ENCODE data around the gene NGEF. TPM values are rescaled to one million over a fixed set of nuclear protein-coding genes. Genes with fewer than 3 reads are reported as not detected.
"Not testable (repeated sequence)": the region's sequence is repeated elsewhere in the genome, so short reads cannot be mapped to it uniquely, and the experiment has no call there.

Gene NGEF
- total RNA-seq, 1 donor from 2014 or later, result 1.2 TPM

DNA sequence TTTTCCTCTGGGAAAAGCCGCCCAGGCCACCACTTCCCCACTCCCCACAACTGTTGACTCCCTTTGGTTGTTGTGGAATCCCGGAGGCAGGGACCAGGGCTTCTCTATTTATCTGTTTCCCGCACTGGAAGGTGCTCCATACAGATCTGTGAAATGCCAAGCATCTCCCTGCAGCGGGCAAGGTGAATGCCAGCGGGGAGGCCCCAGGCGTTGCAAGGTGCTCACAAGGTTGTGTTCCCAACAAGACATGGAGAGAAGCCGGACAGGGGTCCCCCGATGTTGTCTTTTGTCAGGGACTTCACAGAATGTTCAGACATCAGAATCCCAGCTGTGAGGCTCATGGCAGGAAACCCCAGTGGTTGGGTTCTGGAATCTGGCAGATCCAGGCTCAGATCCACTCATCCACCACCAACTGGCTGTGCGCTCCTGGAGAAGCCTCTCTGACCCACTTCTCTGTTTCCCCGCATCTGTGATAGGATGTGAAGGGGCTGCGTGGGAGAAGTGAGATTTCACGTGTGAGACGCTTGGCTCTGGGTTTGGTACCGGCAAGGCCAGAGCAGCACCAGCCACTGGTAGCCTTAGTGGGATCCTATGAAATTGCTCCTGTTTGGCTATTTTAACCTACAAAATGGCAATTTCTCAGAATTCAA is 10.8 kb upstream of the NGEF start:
- no peaks in the 10 kb centered on the region for H3K9me3 Mint-ChIP-seq (ENCODE audit: low read depth)
- TF ChIP-seq, protein P1, sequence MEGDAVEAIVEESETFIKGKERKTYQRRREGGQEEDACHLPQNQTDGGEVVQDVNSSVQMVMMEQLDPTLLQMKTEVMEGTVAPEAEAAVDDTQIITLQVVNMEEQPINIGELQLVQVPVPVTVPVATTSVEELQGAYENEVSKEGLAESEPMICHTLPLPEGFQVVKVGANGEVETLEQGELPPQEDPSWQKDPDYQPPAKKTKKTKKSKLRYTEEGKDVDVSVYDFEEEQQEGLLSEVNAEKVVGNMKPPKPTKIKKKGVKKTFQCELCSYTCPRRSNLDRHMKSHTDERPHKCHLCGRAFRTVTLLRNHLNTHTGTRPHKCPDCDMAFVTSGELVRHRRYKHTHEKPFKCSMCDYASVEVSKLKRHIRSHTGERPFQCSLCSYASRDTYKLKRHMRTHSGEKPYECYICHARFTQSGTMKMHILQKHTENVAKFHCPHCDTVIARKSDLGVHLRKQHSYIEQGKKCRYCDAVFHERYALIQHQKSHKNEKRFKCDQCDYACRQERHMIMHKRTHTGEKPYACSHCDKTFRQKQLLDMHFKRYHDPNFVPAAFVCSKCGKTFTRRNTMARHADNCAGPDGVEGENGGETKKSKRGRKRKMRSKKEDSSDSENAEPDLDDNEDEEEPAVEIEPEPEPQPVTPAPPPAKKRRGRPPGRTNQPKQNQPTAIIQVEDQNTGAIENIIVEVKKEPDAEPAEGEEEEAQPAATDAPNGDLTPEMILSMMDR (IDR thresholded peaks at IDR 0.05; ENCODE audit: unreplicated experiment), result no peak
- no peak for DNase-seq (ENCODE audit: low spot score, unreplicated experiment)
- H3K27me3 Mint-ChIP-seq, result no peaks in the 10 kb centered on the region
- H3K36me3 Mint-ChIP-seq (ENCODE audit: insufficient read depth), result no peaks in the 10 kb centered on the region
- no peak overlapping the region for H3K27ac Mint-ChIP-seq
- no peak overlapping the region for H3K4me3 Mint-ChIP-seq (ENCODE audit: low read depth)
- no peaks in the 10 kb centered on the region for H3K4me1 Mint-ChIP-seq (ENCODE audit: low read depth)

DNA sequence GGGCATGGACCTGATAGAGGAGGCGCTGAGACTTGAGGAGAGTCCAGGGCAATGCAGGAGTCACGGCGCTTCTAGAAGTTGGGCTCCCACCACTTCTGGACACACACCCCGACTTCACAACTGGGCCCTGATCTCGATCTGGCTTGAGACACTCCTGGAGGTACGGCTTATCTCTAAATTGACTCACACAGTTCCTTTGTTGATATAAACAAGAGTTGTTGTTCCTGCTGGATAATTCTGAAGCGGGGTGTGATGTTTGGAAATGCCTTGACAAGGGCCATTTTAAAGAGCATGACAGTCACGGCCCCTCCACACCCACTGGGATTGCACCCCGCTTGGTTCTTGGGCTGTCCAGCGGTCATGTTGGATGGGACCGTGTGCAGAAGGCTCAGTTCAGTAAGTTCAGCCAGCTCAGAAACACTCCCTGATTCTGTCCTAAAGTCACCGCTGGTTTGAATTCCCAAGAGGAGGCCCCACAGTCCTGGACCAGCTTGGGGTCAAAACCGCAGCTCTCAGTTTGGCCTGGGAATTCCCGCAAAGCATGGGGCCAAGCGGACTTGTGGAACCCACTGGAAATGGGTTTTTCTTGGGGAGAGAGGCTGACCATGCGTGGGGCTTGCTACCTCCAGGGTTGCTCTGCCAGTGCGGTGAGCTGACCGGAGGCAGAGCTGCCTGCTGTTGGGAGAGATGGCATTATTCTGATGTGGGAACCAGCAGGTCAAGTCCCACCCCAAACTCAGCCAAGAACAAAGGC is 10.1 kb upstream of the NGEF start:
- Mint-ChIP-seq H3K9me3 (ENCODE audit: low read depth) (no peaks in the 10 kb centered on the region), H3K27ac (no peak overlapping the region), H3K4me3 (ENCODE audit: low read depth) (no peak overlapping the region), H3K27me3 (no peaks in the 10 kb centered on the region), H3K4me1 (ENCODE audit: low read depth) (no peaks in the 10 kb centered on the region), H3K36me3 (ENCODE audit: insufficient read depth) (no peaks in the 10 kb centered on the region)
- no peak for DNase-seq (ENCODE audit: low spot score, unreplicated experiment)
- TF ChIP-seq, protein P1 (IDR thresholded peaks at IDR 0.05; ENCODE audit: unreplicated experiment), result no peak

DNA sequence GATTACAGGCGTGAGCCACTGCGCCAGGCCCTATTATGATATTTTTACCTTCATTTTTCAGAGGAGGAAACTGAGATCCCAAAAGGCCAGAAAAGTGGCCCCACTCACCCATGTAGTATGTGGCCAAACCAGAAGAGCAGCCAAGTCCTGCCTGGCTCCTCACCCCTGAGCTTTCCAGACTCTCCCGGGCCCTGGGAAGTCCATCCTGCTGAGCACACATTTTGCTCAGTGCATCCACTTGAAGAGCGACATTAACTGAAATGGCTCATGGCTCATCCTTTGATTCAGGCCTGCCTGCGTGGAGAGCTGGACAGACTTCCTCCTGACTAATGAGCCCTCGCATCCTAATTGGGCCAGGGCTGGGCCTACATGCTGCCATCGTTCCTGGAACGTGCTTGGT is 9.5 kb upstream of the NGEF start:
- Mint-ChIP-seq H3K36me3 (ENCODE audit: insufficient read depth) (no peaks in the 10 kb centered on the region), H3K27ac (no peak overlapping the region), H3K9me3 (ENCODE audit: low read depth) (no peaks in the 10 kb centered on the region), H3K4me3 (ENCODE audit: low read depth) (no peak overlapping the region), H3K27me3 (no peaks in the 10 kb centered on the region), H3K4me1 (ENCODE audit: low read depth) (no peaks in the 10 kb centered on the region)
- DNase-seq (ENCODE audit: low spot score, unreplicated experiment), result no peak
- TF ChIP-seq, protein P1 (IDR thresholded peaks at IDR 0.05; ENCODE audit: unreplicated experiment), result no peak

DNA sequence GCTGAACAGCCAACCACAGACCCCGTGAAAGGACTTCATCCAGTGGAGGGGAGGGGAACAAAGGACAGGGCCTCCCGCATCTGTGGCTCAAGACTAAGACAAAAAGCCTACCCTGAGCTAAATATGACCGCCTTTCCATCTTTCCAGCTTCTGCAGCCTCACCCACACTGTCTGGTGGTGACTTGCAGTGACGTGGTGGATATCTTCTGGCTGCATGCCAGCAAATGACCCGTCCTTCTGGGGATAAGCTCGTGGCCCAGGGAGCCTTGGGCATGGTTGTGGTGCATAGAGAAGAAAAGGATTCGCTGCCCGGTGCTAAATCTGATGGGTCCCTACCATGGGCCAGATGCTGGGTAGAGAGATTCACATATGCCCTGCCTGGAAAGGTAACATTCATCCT is 8.7 kb upstream of the NGEF start:
- Mint-ChIP-seq H3K36me3 (ENCODE audit: insufficient read depth) (no peaks in the 10 kb centered on the region), H3K27me3 (no peaks in the 10 kb centered on the region), H3K4me3 (ENCODE audit: low read depth) (no peak overlapping the region), H3K9me3 (ENCODE audit: low read depth) (no peaks in the 10 kb centered on the region), H3K27ac (peak overlapping the region; percentile 8), H3K4me1 (ENCODE audit: low read depth) (no peaks in the 10 kb centered on the region)
- TF ChIP-seq, protein P1 (IDR thresholded peaks at IDR 0.05; ENCODE audit: unreplicated experiment), result no peak
- no peak for DNase-seq (ENCODE audit: low spot score, unreplicated experiment)

DNA sequence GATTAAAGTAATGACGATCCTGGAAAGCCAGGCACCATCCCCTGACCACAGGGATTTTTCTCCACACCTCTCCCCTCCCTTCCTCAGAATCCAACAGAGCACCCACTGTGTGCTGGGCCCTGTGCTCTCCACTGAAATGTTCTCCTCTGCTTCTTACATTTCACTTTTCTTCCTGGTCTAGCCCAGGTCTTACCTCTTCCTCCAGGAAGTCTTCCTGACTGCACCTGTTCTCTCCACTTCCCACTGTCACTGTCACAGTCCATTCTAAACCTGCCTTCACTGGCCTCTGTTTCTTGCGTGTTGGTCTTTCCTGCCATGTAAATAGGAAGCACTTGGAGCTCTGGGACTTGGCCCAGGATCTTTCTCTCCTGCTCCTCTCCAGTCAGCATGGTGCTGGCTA is 7.4 kb upstream of the NGEF start:
- Mint-ChIP-seq H3K4me1 (ENCODE audit: low read depth) (no peaks in the 10 kb centered on the region), H3K9me3 (ENCODE audit: low read depth) (peaks cover 2% of the 10 kb centered on the region), H3K27ac (no peak overlapping the region), H3K36me3 (ENCODE audit: insufficient read depth) (no peaks in the 10 kb centered on the region), H3K27me3 (no peaks in the 10 kb centered on the region), H3K4me3 (ENCODE audit: low read depth) (no peak overlapping the region)
- TF ChIP-seq, protein P1 (IDR thresholded peaks at IDR 0.05; ENCODE audit: unreplicated experiment), result no peak
- DNase-seq (ENCODE audit: low spot score, unreplicated experiment), result no peak

DNA sequence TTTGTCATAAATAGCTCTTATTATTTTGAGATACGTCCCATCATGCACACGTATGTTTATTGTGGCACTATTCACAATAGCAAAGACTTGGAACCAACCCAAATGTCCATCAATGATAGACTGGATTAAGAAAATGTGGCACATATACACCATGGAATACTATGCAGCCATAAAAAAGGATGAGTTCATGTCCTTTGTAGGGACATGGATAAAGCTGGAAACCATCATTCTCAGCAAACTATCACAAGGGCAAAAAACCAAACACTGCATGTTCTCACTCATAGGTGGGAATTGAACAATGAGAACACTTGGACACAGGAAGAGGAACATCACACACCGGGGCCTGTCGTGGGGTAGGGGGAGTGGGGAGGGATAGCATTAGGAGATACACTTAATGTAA is 6.6 kb upstream of the NGEF start:
- H3K4me1 Mint-ChIP-seq (ENCODE audit: low read depth); DNase-seq (ENCODE audit: low spot score, unreplicated experiment); H3K9me3 Mint-ChIP-seq (ENCODE audit: low read depth); H3K27ac Mint-ChIP-seq; H3K36me3 Mint-ChIP-seq (ENCODE audit: insufficient read depth); H3K27me3 Mint-ChIP-seq; H3K4me3 Mint-ChIP-seq (ENCODE audit: low read depth): not testable (repeated sequence)
